ENCODE results near the gene SHISA5. TPM values are rescaled to one million over a fixed set of nuclear protein-coding genes. Genes with fewer than 3 reads are reported as not detected.

Gene SHISA5, protein sequence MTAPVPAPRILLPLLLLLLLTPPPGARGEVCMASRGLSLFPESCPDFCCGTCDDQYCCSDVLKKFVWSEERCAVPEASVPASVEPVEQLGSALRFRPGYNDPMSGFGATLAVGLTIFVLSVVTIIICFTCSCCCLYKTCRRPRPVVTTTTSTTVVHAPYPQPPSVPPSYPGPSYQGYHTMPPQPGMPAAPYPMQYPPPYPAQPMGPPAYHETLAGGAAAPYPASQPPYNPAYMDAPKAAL
- total RNA-seq, result 93.1 and 126 TPM in 2 replicates

GRCh38 chr3:48504051-48504946, at the start of gene SHISA5:
SHISA5 (minus strand) TSS chr3:48504174; CDS start chr3:48504094, 80 bp downstream.

DNA sequence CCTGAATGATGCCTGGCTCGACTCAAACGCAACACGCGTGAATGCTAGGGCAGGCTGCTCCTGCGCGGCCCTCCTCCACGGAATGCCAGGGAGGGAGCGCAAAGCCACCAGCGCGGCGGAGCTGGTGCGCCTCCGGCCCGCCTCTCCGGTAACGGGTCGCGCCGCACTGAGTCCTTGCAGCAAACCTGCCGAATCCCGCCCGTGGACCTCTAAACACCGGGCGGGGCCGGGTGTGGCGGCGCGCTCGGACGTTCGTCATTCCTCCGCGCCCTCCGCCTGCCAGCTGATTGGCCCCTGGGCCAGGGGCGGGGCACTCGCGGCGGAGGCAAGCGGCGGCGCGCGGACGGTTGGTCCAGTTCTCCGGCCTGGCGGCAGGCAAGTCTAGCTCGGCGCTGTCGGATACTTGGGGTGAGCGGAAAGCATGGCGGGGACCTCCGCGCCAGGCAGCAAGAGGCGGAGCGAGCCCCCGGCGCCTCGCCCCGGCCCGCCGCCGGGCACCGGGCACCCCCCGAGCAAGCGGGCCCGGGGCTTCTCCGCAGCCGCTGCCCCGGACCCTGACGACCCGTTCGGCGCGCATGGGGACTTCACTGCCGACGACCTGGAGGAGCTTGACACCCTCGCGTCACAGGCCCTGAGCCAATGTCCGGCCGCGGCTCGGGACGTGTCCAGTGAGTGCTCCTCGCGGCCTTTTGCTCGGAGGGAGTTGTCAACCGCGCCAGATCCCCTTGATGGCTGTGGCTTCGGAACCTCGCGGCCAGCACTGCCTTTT, 57.4 kb downstream of the SHISA5 start, which contains the start of gene ATRIP:
Gene ATRIP, plus strand, starts transcription at position 313 of the 769 bp plus-strand sequence. Its CDS starts 109 bp downstream, at position 422.

DNA sequence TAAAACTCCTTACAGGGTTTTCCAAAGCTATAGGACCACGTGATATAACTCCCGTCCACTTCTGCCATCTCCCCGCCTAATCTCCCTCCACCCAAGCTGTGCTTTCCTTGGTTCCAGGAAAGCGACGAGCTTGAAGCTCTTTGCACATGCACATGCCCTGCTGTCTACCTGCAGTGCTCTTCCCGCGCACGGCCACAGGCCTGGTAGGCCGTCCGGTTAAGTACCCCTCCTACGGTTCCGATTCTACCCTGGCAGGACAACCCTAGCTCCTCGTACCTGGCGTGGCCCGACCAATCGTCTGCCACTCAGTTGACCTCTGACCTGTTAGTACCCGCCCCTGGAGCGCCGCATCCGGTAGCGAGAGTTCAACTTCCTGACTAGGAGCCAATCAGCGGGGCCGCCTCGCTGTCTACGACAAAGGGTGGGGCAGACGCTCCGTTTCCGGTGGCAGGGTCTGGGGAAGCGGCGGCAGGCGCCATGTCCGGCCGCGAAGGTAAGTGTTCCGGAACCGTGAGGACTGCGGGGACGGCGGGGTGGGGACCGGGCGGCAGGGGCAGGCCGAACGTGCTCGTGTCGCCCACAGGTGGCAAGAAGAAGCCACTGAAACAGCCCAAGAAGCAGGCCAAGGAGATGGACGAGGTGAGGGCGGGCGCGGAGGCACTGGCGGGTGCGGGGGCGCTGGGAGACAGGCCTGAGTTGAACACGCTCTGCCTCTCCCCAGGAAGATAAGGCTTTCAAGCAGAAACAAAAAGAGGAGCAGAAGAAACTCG, 64.0 kb downstream of the SHISA5 start, which contains the start of the genes CCDC51 and TMA7:
Gene CCDC51, minus strand, starts transcription at position 300 of the 770 bp plus-strand sequence. CDS start 4,991 bp downstream, outside the sequence.
Gene TMA7, plus strand, starts transcription at position 438 of the 770 bp plus-strand sequence. Its CDS starts 40 bp downstream, at position 478.

DNA sequence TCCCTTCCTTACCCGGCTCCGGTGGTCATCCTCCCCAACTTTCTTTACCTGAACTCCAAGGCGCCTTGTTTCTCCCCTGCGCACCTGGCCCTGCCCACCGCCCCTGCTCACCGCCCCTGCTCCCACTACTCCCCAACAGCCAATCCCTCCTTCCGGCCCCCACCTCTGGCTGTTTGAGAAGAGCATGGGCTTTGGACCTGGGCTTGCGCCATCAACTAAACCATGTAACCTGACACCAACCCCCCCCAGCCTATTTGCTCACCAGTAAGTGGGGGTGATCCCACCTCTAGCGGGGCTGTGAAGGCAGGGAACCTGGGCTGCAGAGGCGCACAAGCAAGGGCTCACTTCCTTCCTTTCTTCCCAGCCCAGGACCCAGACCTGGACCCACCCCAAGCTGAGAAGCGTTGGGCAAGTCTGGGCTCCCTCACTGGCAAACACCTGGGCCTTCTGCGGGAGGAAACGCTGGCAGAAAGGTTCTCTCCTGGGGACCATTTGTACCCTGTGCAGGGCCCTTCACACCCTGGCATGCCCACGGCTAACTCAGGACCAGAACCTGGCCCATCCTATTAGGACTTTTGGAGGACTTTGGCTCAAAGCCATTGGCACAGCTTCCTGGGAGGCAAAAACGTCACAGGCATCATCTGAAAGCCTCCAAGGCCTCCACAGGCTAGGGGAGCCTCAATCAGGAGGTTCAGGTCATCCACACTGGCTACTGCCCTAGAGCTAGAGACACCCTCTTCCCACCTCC, 73.8 kb downstream of the SHISA5 start, which contains the start of gene PLXNB1:
Gene PLXNB1, minus strand, starts transcription at position 127 of the 748 bp plus-strand sequence. CDS start 5,475 bp downstream, outside the sequence.

Other genes starting within 250 kb of the SHISA5 start
- gene NME6, start 202.8 kb downstream of the SHISA5 start, total RNA-seq, result 17.0 and 33.2 TPM in 2 replicates
- not detected in 2 replicates for gene SPINK8, start 170.5 kb downstream of the SHISA5 start, total RNA-seq
- gene FBXW12, start 132.0 kb downstream of the SHISA5 start, total RNA-seq, result not detected in 2 replicates
- 8.6 and 46.9 TPM in 2 replicates for gene PLXNB1, start 74.1 kb downstream of the SHISA5 start, total RNA-seq
- gene CCDC51, start 64.1 kb downstream of the SHISA5 start, total RNA-seq, result 10.7 and 13.1 TPM in 2 replicates
- 185 and 357 TPM in 2 replicates for gene TMA7, start 63.9 kb downstream of the SHISA5 start, total RNA-seq
- 5.0 and 6.5 TPM in 2 replicates for gene ATRIP, start 57.4 kb downstream of the SHISA5 start, total RNA-seq
- 1.4 and 1.5 TPM in 2 replicates for gene PFKFB4, start 52.6 kb upstream of the SHISA5 start, total RNA-seq
- not detected in 2 replicates for gene UCN2, start 59.6 kb upstream of the SHISA5 start, total RNA-seq
- gene COL7A1, start 91.2 kb upstream of the SHISA5 start, total RNA-seq, result 0.25 and 0.32 TPM in 2 replicates
- gene UQCRC1, start 105.5 kb upstream of the SHISA5 start, total RNA-seq, result 245 and 256 TPM in 2 replicates
- not detected in 2 replicates for gene TMEM89, start 117.6 kb upstream of the SHISA5 start, total RNA-seq
- gene SLC26A6, start 131.3 kb upstream of the SHISA5 start, total RNA-seq, result 20.2 and 23.0 TPM in 2 replicates
- gene CELSR3, start 158.7 kb upstream of the SHISA5 start, total RNA-seq, result 0.49 and 0.82 TPM in 2 replicates
- 4.7 and 7.9 TPM in 2 replicates for gene NCKIPSD, start 181.7 kb upstream of the SHISA5 start, total RNA-seq
- gene IP6K2, start 213.0 kb upstream of the SHISA5 start, total RNA-seq, result 28.7 and 62.6 TPM in 2 replicates